ENCODE measurements around the gene SOS1.
"Not testable (repeated sequence)": the region's sequence is repeated elsewhere in the genome, so short reads cannot be mapped to it uniquely, and the experiment has no call there.

Gene SOS1

GRCh38 chr2:39138837-39139211 lies 18.0 kb upstream of the SOS1 start:
- no peak for DNase-seq (ENCODE audit: low read depth)

- not testable (repeated sequence) for DNase-seq (ENCODE audit: low read depth)
Observed at GRCh38 chr2:39138187-39138836, 17.5 kb upstream of the SOS1 start.

- DNase-seq (ENCODE audit: low read depth) = no peak
Observed at GRCh38 chr2:39136799-39137198, 15.9 kb upstream of the SOS1 start.

- no peak for DNase-seq (ENCODE audit: low read depth)
Observed at GRCh38 chr2:39135690-39136259, 14.9 kb upstream of the SOS1 start.

- DNase-seq (ENCODE audit: low read depth) = no peak
Observed at GRCh38 chr2:39133215-39133851, 12.5 kb upstream of the SOS1 start.

- peak; percentile 61 for DNase-seq (ENCODE audit: low read depth)
Observed at GRCh38 chr2:39128919-39129391, 8.1 kb upstream of the SOS1 start.

GRCh38 chr2:39127973-39128372 lies 7.1 kb upstream of the SOS1 start:
- DNase-seq (ENCODE audit: low read depth) = no peak

GRCh38 chr2:39124746-39125057 lies 3.9 kb upstream of the SOS1 start:
- no peak for DNase-seq (ENCODE audit: low read depth)

- DNase-seq (ENCODE audit: low read depth) = peak; percentile 92
Observed at GRCh38 chr2:39124000-39124745, 3.3 kb upstream of the SOS1 start.

GRCh38 chr2:39123436-39123999 lies 2.7 kb upstream of the SOS1 start:
- DNase-seq (ENCODE audit: low read depth) = no peak

- no peak for DNase-seq (ENCODE audit: low read depth)
Observed at GRCh38 chr2:39121523-39122063, 742 bp upstream of the SOS1 start.

GRCh38 chr2:39120521-39120770 lies 405 bp downstream of the SOS1 start:
- DNase-seq (ENCODE audit: low read depth) = no peak

GRCh38 chr2:39119732-39120520 lies 925 bp downstream of the SOS1 start:
- DNase-seq (ENCODE audit: low read depth) = no peak

- DNase-seq (ENCODE audit: low read depth) = no peak
Observed at GRCh38 chr2:39118786-39119499, 1.9 kb downstream of the SOS1 start.

GRCh38 chr2:39115556-39115955 lies 5.3 kb downstream of the SOS1 start:
- DNase-seq (ENCODE audit: low read depth) = no peak

- DNase-seq (ENCODE audit: low read depth) = no peak
Observed at GRCh38 chr2:39114771-39115170, 6.1 kb downstream of the SOS1 start.

- DNase-seq (ENCODE audit: low read depth) = no peak
Observed at GRCh38 chr2:39109537-39109936, 11.3 kb downstream of the SOS1 start.

GRCh38 chr2:39108377-39108776 lies 12.5 kb downstream of the SOS1 start:
- no peak for DNase-seq (ENCODE audit: low read depth)

GRCh38 chr2:39107724-39108273 lies 13.1 kb downstream of the SOS1 start:
- DNase-seq (ENCODE audit: low read depth) = no peak

- no peak for DNase-seq (ENCODE audit: low read depth)
Observed at GRCh38 chr2:39107156-39107555, 13.7 kb downstream of the SOS1 start.

Measured in stimulated activated CD4-positive, alpha-beta T cell treated with anti-CD3 and anti-CD28 coated beads, Interleukin-2, amount 100 ng/mL, for 4 hours (primary cell).